Activated CD4-positive, alpha-beta T cell treated with anti-CD3 and anti-CD28 coated beads for 24 hours (primary cell): ENCODE measurements around the gene ALPK3.

Experiments
- DNase-seq, 2 donors: peaks; one replicate each; pipeline ENCODE4 v3.0.0-alpha.2; 2020; ENCODE audit warnings: low read depth in 2 of 2

Gene ALPK3

DNA sequence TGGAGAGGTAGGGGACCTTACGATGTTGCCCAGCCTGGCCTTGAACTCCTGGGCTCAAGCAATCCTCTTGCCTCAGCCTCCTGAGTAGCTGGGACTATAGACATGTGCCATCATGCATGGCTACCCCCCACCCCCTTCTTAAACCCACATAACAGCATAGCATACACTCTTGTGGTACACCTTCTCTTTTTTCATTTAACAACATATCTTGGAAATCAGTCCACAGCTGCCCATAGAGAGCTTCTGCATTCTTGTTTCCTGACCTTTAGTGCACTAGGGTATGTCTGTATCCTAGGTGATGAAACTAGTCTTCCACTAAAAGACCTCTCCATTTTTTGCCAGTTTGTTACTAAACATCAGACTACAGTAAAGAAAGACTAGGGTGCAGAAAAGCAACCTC is 100.3 kb downstream of the ALPK3 start:
- DNase-seq = no peak

DNA sequence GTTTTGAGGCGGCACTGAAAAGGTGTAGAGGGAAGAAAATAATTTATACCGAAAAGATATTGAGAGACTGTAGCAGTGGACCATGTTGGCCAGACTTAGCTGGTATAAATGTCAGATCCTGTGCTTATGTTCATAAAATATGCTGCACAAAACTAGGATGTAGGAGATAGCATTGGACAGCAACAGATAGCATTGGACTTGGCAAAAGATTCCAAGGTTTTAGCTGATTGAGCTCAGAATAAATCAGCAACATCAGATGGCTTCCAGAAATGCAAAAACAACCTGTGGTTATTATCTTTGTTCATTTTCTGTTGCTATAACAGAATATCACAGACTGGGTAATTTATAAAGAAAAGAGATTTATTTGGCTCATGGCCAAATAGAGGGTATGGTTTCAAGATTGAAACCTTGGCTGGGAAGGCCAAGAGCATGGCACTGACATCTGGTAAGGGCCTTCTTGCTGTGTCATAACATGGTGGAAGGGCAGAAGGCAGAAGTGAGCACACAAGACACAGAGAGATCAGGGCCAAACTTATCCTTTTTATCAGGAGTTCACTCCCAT is 102.0 kb downstream of the ALPK3 start:
- DNase-seq = no peak

DNA sequence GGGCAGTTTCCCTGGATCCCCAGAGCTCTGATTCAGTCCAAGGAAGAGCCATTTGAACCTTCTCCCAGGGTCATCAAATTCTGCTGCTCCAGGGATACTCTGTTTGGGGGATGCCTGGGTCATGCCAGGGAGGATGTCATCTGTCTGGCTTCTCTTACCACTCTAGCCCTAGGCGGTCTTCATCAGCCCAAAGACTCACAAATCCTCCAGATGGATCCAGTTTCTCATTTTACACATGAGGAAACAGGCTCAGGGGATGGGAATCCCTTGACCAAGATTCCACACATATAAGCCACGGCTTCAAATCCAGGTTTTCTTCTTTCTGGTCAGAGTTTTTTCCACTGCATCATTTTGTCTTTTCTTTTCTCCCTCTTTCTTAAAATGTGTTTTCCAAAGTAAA is 104.0 kb downstream of the ALPK3 start:
- no peak for DNase-seq

DNA sequence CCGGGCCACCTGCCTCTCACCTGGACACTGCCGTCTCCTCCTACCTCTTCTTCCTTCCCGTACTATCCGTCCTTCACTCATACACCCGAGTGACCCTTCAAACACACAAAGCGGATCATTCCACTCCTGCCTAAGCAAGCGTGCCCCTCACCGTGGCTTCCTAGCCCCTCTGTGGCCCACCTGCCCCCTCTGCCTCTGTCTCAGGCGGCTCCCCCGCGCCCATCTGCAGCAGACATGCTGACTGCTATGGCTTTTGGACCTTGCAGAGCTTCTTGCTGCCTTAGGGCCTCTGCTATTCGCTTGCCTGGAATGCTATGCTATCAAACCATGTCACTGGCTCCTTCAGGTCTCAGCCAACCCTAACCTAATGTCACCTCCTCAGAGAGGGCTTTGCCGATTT is 105.4 kb downstream of the ALPK3 start:
- no peak for DNase-seq
